HEK293 (cell line): Measurements from ENCODE around the gene ALDH16A1.

Source experiments
- GFI1B ChIP-seq: fragments of 450-650 bp; formaldehyde crosslinking; IDR thresholded peaks from 2 replicates; pipeline ENCODE4 v1.5.1; 2016; ENCODE audit warnings: missing biosample characterization, missing genetic modification characterization
- IKZF3 ChIP-seq: fragments of 450-650 bp; IDR thresholded peaks from 2 replicates; pipeline ENCODE4 v1.5.0; 2018; ENCODE audit warnings: missing biosample characterization, mild to moderate bottlenecking, missing genetic modification characterization, moderate library complexity
- SCRT1 ChIP-seq: fragments of 450-650 bp; formaldehyde crosslinking; IDR thresholded peaks from 2 replicates; pipeline ENCODE4 v1.5.1; 2016; ENCODE audit warnings: missing biosample characterization, missing genetic modification characterization, borderline replicate concordance
- SP7 ChIP-seq: fragments of 450-650 bp; formaldehyde crosslinking; IDR thresholded peaks from 2 replicates; pipeline ENCODE4 v1.5.1; 2016; ENCODE audit warnings: missing biosample characterization, missing genetic modification characterization
- TRIM28 ChIP-seq: IDR thresholded peaks from 2 replicates; pipeline ENCODE4 v1.6.1; 2011; ENCODE audit warnings: low read length, control low read depth, borderline replicate concordance
- YY2 ChIP-seq: fragments of 450-650 bp; formaldehyde crosslinking; IDR thresholded peaks from 2 replicates; pipeline ENCODE4 v1.5.1; 2016; ENCODE audit warnings: missing biosample characterization, missing genetic modification characterization
- ZBTB26 ChIP-seq: fragments of 450-650 bp; formaldehyde crosslinking; optimal IDR thresholded peaks from 2 replicates; pipeline ENCODE3; 2016; ENCODE audit warnings: missing biosample characterization, mild to moderate bottlenecking, missing genetic modification characterization
- ZBTB8A ChIP-seq: fragments of 450-650 bp; formaldehyde crosslinking; IDR thresholded peaks from 2 replicates; pipeline ENCODE4 v1.5.1; 2016; ENCODE audit warnings: missing biosample characterization, missing genetic modification characterization
- ZNF138 ChIP-seq: fragments of 450-650 bp; formaldehyde crosslinking; IDR thresholded peaks from 2 replicates; pipeline ENCODE4 v1.5.1; 2016; ENCODE audit warnings: missing biosample characterization, missing genetic modification characterization, borderline replicate concordance
- ZNF18 ChIP-seq: fragments of 450-650 bp; formaldehyde crosslinking; IDR thresholded peaks from 2 replicates; pipeline ENCODE4 v1.5.1; 2016; ENCODE audit warnings: missing biosample characterization, missing genetic modification characterization
- ZNF24 ChIP-seq: fragments of 450-650 bp; formaldehyde crosslinking; IDR thresholded peaks from 2 replicates; pipeline ENCODE4 v1.5.1; 2016; ENCODE audit warnings: missing biosample characterization, missing genetic modification characterization
- ZNF266 ChIP-seq: fragments of 450-650 bp; formaldehyde crosslinking; IDR thresholded peaks from 2 replicates; pipeline ENCODE4 v1.5.1; 2016; ENCODE audit warnings: missing biosample characterization, missing genetic modification characterization, low read depth
- ZNF302 ChIP-seq: fragments of 450-650 bp; formaldehyde crosslinking; IDR thresholded peaks from 2 replicates; pipeline ENCODE4 v1.5.1; 2016; ENCODE audit warnings: missing biosample characterization, missing genetic modification characterization, low read depth
- ZNF394 ChIP-seq: fragments of 450-650 bp; formaldehyde crosslinking; IDR thresholded peaks from 2 replicates; pipeline ENCODE4 v1.5.1; 2016; ENCODE audit warnings: missing biosample characterization, missing genetic modification characterization, mild to moderate bottlenecking, moderate library complexity, borderline replicate concordance
- ZNF426 ChIP-seq: fragments of 450-650 bp; formaldehyde crosslinking; IDR thresholded peaks from 2 replicates; pipeline ENCODE4 v1.5.1; 2017; ENCODE audit warnings: missing biosample characterization, missing genetic modification characterization, mild to moderate bottlenecking, inconsistent platforms, moderate library complexity
- ZNF48 ChIP-seq: fragments of 450-650 bp; formaldehyde crosslinking; IDR thresholded peaks from 2 replicates; pipeline ENCODE4 v1.5.1; 2016; ENCODE audit warnings: missing biosample characterization, missing genetic modification characterization
- ZNF529 ChIP-seq: fragments of 450-650 bp; formaldehyde crosslinking; IDR thresholded peaks from 2 replicates; pipeline ENCODE4 v1.5.1; 2017; ENCODE audit warnings: missing genetic modification characterization, missing biosample characterization; ENCODE audit not compliant: insufficient replicate concordance
- ZNF544 ChIP-seq: fragments of 450-650 bp; formaldehyde crosslinking; IDR thresholded peaks from 2 replicates; pipeline ENCODE4 v1.5.0; 2017; ENCODE audit warnings: missing biosample characterization, missing genetic modification characterization
- ZNF560 ChIP-seq: fragments of 450-650 bp; formaldehyde crosslinking; IDR thresholded peaks from 2 replicates; pipeline ENCODE4 v1.5.1; 2017; ENCODE audit warnings: missing biosample characterization, missing genetic modification characterization, borderline replicate concordance
- ZNF585B ChIP-seq: fragments of 450-650 bp; formaldehyde crosslinking; IDR thresholded peaks from 2 replicates; pipeline ENCODE4 v1.5.1; 2016; ENCODE audit warnings: missing biosample characterization, missing genetic modification characterization
- ZNF621 ChIP-seq: fragments of 450-650 bp; formaldehyde crosslinking; IDR thresholded peaks from 2 replicates; pipeline ENCODE4 v1.5.1; 2017; ENCODE audit warnings: missing biosample characterization, missing genetic modification characterization
- ZNF623 ChIP-seq: fragments of 450-650 bp; formaldehyde crosslinking; IDR thresholded peaks from 2 replicates; pipeline ENCODE4 v1.5.1; 2016; ENCODE audit warnings: missing biosample characterization, missing genetic modification characterization
- ZNF76 ChIP-seq: fragments of 450-650 bp; formaldehyde crosslinking; IDR thresholded peaks from 2 replicates; pipeline ENCODE4; 2016; ENCODE audit warnings: low read depth, missing biosample characterization, missing genetic modification characterization, borderline replicate concordance
- ZNF830 ChIP-seq: fragments of 450-650 bp; IDR thresholded peaks from 2 replicates; pipeline ENCODE4 v1.5.0; 2018; ENCODE audit warnings: missing biosample characterization, missing genetic modification characterization, low read depth, mild to moderate bottlenecking, moderate library complexity
- ZSCAN5A ChIP-seq: fragments of 450-650 bp; formaldehyde crosslinking; IDR thresholded peaks from 2 replicates; pipeline ENCODE4 v1.5.1; 2016; ENCODE audit warnings: missing biosample characterization, missing genetic modification characterization
- TF ChIP-seq, protein P1 (sequence below): fragments of 450-650 bp; formaldehyde crosslinking; IDR thresholded peaks from 2 replicates; pipeline ENCODE4 v1.5.1; 2016; ENCODE audit warnings: missing biosample characterization, missing genetic modification characterization, borderline replicate concordance
- TF ChIP-seq, protein P2 (sequence below): fragments of 450-650 bp; formaldehyde crosslinking; IDR thresholded peaks from 2 replicates; pipeline ENCODE4 v1.5.1; 2016; ENCODE audit warnings: missing biosample characterization, missing genetic modification characterization
- TF ChIP-seq, protein P3 (sequence below): fragments of 450-650 bp; formaldehyde crosslinking; IDR thresholded peaks from 2 replicates; pipeline ENCODE4 v1.5.1; 2017; ENCODE audit warnings: missing biosample characterization, missing genetic modification characterization

ALDH16A1 gene

GRCh38 chr19:49453013-49453756, at the start of gene ALDH16A1 (continued):
- TF ChIP-seq, protein P1, sequence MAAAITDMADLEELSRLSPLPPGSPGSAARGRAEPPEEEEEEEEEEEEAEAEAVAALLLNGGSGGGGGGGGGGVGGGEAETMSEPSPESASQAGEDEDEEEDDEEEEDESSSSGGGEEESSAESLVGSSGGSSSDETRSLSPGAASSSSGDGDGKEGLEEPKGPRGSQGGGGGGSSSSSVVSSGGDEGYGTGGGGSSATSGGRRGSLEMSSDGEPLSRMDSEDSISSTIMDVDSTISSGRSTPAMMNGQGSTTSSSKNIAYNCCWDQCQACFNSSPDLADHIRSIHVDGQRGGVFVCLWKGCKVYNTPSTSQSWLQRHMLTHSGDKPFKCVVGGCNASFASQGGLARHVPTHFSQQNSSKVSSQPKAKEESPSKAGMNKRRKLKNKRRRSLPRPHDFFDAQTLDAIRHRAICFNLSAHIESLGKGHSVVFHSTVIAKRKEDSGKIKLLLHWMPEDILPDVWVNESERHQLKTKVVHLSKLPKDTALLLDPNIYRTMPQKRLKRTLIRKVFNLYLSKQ, result no peak
- TF ChIP-seq ZNF76 (tag by site-specific recombination), result peak; percentile 95; the same call in 1 of the 2 replicates
- TF ChIP-seq ZNF830, result no peak
- TF ChIP-seq, protein P2, sequence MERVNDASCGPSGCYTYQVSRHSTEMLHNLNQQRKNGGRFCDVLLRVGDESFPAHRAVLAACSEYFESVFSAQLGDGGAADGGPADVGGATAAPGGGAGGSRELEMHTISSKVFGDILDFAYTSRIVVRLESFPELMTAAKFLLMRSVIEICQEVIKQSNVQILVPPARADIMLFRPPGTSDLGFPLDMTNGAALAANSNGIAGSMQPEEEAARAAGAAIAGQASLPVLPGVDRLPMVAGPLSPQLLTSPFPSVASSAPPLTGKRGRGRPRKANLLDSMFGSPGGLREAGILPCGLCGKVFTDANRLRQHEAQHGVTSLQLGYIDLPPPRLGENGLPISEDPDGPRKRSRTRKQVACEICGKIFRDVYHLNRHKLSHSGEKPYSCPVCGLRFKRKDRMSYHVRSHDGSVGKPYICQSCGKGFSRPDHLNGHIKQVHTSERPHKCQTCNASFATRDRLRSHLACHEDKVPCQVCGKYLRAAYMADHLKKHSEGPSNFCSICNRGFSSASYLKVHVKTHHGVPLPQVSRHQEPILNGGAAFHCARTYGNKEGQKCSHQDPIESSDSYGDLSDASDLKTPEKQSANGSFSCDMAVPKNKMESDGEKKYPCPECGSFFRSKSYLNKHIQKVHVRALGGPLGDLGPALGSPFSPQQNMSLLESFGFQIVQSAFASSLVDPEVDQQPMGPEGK (tag by site-specific recombination), result peak; percentile 7; the same call in 1 of the 2 replicates
- no peak for TF ChIP-seq ZNF585B (tag by site-specific recombination)
- TF ChIP-seq ZNF24 (tag by site-specific recombination), result no peak
- TF ChIP-seq SP7 (tag by site-specific recombination), result peak; percentile 59
- TF ChIP-seq ZBTB26 (tag by site-specific recombination), result peak; percentile 31
- TF ChIP-seq ZNF138, result no peak
- peak; percentile 76 for TF ChIP-seq IKZF3 (tag by site-specific recombination)
- no peak for TF ChIP-seq SCRT1 (tag by site-specific recombination)
- TF ChIP-seq YY2 (tag by site-specific recombination), result no peak
- no peak for TF ChIP-seq ZNF18 (tag by site-specific recombination)
- no peak for TF ChIP-seq ZSCAN5A (tag by site-specific recombination)
- no peak for TF ChIP-seq ZNF48
- no peak for TF ChIP-seq ZNF621 (tag by site-specific recombination)
- TF ChIP-seq, protein P3, sequence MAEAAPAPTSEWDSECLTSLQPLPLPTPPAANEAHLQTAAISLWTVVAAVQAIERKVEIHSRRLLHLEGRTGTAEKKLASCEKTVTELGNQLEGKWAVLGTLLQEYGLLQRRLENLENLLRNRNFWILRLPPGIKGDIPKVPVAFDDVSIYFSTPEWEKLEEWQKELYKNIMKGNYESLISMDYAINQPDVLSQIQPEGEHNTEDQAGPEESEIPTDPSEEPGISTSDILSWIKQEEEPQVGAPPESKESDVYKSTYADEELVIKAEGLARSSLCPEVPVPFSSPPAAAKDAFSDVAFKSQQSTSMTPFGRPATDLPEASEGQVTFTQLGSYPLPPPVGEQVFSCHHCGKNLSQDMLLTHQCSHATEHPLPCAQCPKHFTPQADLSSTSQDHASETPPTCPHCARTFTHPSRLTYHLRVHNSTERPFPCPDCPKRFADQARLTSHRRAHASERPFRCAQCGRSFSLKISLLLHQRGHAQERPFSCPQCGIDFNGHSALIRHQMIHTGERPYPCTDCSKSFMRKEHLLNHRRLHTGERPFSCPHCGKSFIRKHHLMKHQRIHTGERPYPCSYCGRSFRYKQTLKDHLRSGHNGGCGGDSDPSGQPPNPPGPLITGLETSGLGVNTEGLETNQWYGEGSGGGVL (tag by site-specific recombination), result no peak
- no peak for TF ChIP-seq TRIM28
- peak; percentile 28; the same call in 1 of the 2 replicates for TF ChIP-seq ZNF394 (tag by site-specific recombination)
- no peak for TF ChIP-seq ZNF544 (tag by site-specific recombination)
- no peak for TF ChIP-seq ZNF529 (tag by site-specific recombination)
- TF ChIP-seq ZNF623, result no peak
- no peak for TF ChIP-seq ZNF302 (tag by site-specific recombination)
- no peak for TF ChIP-seq ZNF266 (tag by site-specific recombination)
- TF ChIP-seq ZNF560 (tag by site-specific recombination), result no peak
- no peak for TF ChIP-seq ZNF426
- TF ChIP-seq GFI1B (tag by site-specific recombination), result no peak
- no peak; the same call in 1 of the 2 replicates for TF ChIP-seq ZBTB8A (tag by site-specific recombination)
